Measurements from ENCODE around the gene SHH.
A peak's percentile ranks its signal among the peaks of the same experiment; 100 is the strongest.

SHH gene

GRCh38 chr7:155846936-155847335 is 34.7 kb upstream of the SHH start:
- no peak overlapping the region for H3K27ac ChIP-seq

GRCh38 chr7:155846156-155846555 is 33.9 kb upstream of the SHH start:
- TF ChIP-seq, protein P1, sequence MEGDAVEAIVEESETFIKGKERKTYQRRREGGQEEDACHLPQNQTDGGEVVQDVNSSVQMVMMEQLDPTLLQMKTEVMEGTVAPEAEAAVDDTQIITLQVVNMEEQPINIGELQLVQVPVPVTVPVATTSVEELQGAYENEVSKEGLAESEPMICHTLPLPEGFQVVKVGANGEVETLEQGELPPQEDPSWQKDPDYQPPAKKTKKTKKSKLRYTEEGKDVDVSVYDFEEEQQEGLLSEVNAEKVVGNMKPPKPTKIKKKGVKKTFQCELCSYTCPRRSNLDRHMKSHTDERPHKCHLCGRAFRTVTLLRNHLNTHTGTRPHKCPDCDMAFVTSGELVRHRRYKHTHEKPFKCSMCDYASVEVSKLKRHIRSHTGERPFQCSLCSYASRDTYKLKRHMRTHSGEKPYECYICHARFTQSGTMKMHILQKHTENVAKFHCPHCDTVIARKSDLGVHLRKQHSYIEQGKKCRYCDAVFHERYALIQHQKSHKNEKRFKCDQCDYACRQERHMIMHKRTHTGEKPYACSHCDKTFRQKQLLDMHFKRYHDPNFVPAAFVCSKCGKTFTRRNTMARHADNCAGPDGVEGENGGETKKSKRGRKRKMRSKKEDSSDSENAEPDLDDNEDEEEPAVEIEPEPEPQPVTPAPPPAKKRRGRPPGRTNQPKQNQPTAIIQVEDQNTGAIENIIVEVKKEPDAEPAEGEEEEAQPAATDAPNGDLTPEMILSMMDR (conservative IDR thresholded peaks at IDR 0.05) = no peak
- no peak overlapping the region for H3K27ac ChIP-seq

More at GRCh38 chr7:155846936-155847335, 34.7 kb upstream of the SHH start:
- TF ChIP-seq, protein P1 (conservative IDR thresholded peaks at IDR 0.05) = no peak

DNA sequence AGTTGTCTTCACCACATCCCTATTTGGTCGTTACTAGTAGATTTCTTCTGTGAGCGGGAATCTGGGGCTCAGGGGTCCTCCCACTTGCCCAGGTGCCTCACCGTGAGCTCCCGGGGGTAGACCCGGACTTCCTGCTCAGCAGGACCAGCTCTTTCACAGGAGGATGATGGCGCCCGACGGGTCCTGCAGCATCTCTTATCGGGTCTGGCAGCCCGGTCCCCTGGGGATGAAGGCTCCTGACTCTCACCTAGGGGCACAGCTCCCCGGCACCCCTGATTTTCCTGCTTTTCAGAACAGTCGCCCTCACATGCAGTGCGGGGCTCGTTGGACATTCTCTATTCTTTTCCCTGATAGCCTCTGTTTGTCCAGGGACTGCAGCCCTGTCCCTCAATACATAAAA is 33.0 kb upstream of the SHH start:
- H3K27ac ChIP-seq = peak overlapping the region; percentile 90

GRCh38 chr7:155844526-155844925 is 32.3 kb upstream of the SHH start:
- H3K27ac ChIP-seq = peak overlapping the region; percentile 90
- TF ChIP-seq, protein P1 (conservative IDR thresholded peaks at IDR 0.05) = no peak

More for the DNA sequence above, 33.0 kb upstream of the SHH start:
- TF ChIP-seq, protein P1 (conservative IDR thresholded peaks at IDR 0.05) = no peak

- TF ChIP-seq, protein P1 (conservative IDR thresholded peaks at IDR 0.05) = peak; percentile 72
- peak overlapping the region; percentile 90 for H3K27ac ChIP-seq
These were observed 31.8 kb upstream of the SHH start for GRCh38 chr7:155844019-155844453.

DNA sequence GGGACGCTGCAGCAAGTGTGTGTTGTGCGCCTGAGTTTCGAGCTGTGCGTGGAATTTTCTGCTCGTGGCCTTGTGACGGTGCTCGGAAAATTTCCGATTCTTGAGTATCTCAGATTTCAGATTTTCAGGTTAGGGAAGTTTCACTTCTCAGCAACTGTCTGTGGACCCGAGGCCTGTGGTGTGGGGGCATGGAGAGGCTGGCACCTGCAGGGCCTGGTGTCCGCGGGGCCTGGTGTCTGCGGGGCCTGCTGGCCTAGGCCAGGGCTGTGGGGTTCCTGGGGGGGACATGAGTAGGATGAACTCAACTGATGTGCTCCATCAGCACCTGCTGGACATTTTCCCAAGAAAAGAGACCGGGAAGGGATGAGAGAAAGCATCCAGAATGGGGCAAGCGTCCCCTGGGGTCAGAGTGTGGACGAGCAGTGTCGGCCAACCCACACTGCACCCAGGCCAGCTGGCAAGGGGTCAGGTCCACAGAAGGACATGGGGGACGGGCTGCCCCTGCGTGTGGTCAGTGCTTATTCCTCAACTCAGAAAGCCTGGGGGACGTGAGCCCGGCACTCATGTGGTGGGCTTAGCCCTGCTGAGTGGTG is 31.3 kb upstream of the SHH start:
- TF ChIP-seq, protein P1 (conservative IDR thresholded peaks at IDR 0.05) = no peak
- peak overlapping the region; percentile 90 for H3K27ac ChIP-seq

DNA sequence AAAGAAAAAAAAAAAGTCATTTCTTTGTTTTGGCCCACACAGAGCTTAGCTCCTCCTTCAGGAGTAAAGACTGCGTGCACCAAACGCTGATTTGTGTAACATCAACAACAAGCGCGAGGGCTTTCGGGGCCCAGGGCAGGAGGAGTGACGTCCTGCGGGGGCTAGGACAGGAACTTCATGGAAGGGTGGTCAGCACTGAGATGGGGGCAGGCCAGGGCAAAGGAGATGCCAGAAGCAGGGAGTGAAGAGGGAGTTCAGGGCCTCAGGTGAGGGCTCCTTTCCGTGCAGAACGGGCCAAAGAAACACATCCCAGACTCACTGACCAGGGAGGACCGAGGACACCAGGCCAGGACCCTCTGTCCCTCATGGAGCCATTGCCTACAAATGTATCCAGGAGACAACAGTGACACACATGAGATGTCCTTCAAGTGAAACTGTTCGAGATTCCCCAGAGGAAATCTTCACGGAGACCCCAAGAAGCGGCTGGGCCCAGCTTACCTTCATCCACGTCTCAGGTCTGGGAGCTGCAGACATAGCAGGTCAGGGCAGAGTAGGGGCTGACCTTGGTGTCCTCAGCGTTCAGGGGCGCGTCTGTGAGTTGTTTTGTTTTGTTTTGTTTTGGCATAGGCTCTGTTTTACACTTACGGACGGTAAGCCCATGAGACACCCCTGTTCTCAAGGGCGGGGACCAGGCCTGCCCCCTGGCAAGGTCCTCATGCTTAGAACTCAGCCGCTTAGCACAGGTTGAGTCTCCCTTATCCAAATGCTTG is 30.4 kb upstream of the SHH start:
- H3K27ac ChIP-seq = peak overlapping the region; percentile 90; the same call in 1 of the 2 replicates
- TF ChIP-seq, protein P1 (conservative IDR thresholded peaks at IDR 0.05) = no peak
